ENCODE results near the gene ZNF639. TPM values are rescaled to one million over a fixed set of nuclear protein-coding genes. Genes with fewer than 3 reads are reported as not detected.

ZNF639 gene
- total and polyA plus RNA-seq, 4 donors: 22.5 to 40.0 (median 33.6) TPM

- WGBS, 2 donors: 86 to 88% methylated on average over 1 of the region's 1 CpG
- Histone ChIP-seq H3K9me3 (ENCODE audit: control insufficient read depth, low read length) (no peaks in the 10 kb centered on the region), H3K27me3 (ENCODE audit: control insufficient read depth in 1 of 2, insufficient read depth in 2 of 2, low read length in 1 of 2) (no peaks in the 10 kb centered on the region), H3K4me1 (ENCODE audit: control insufficient read depth in 1 of 2, insufficient read depth in 2 of 2, low read length in 2 of 2) (no peaks in the 10 kb centered on the region), H3K36me3 (ENCODE audit: control insufficient read depth in 1 of 2, insufficient read depth in 2 of 2, low read length in 1 of 2) (peaks cover 6 to 9% of the 10 kb centered on the region in 2 donors), H3K27ac (ENCODE audit: low read depth in 1 of 2, low read length in 2 of 2) (no peak overlapping the region), H3K4me3 (ENCODE audit: low read length in 2 of 2) (no peak overlapping the region)
- DNase-seq (no peak), ATAC-seq (ENCODE audit: low FRiP score) (no peak)
- intact Hi-C loops (cut with DNase I): no loop called here
Measured at GRCh38 chr3:179330438-179330837, 7.6 kb downstream of the ZNF639 start.

GRCh38 chr3:179332240-179332639 lies 9.4 kb downstream of the ZNF639 start:
- 95% methylated on average over 4 of the region's 4 CpGs for WGBS, 2 donors
- H3K27me3 ChIP-seq (ENCODE audit: control insufficient read depth in 1 of 2, insufficient read depth in 2 of 2, low read length in 1 of 2): no peaks in the 10 kb centered on the region
- H3K9me3 ChIP-seq (ENCODE audit: control insufficient read depth, low read length): no peaks in the 10 kb centered on the region
- intact Hi-C loops (cut with DNase I): no loop called here
- peaks cover 6 to 9% of the 10 kb centered on the region in 2 donors for H3K36me3 ChIP-seq (ENCODE audit: control insufficient read depth in 1 of 2, insufficient read depth in 2 of 2, low read length in 1 of 2)
- H3K27ac ChIP-seq (ENCODE audit: low read depth in 1 of 2, low read length in 2 of 2): no peak overlapping the region
- H3K4me1 ChIP-seq (ENCODE audit: control insufficient read depth in 1 of 2, insufficient read depth in 2 of 2, low read length in 2 of 2): no peaks in the 10 kb centered on the region
- no peak for DNase-seq
- ATAC-seq (ENCODE audit: low FRiP score): no peak
- no peak overlapping the region for H3K4me3 ChIP-seq (ENCODE audit: low read length in 2 of 2)

- no peak for ATAC-seq (ENCODE audit: low FRiP score)
- Histone ChIP-seq H3K4me1 (ENCODE audit: control insufficient read depth in 1 of 2, insufficient read depth in 2 of 2, low read length in 2 of 2) (no peaks in the 10 kb centered on the region), H3K27ac (ENCODE audit: low read depth in 1 of 2, low read length in 2 of 2) (no peak overlapping the region), H3K36me3 (ENCODE audit: control insufficient read depth in 1 of 2, insufficient read depth in 2 of 2, low read length in 1 of 2) (peaks cover 6 to 9% of the 10 kb centered on the region in 2 donors), H3K4me3 (ENCODE audit: low read length in 2 of 2) (no peak overlapping the region), H3K9me3 (ENCODE audit: control insufficient read depth, low read length) (no peaks in the 10 kb centered on the region), H3K27me3 (ENCODE audit: control insufficient read depth in 1 of 2, insufficient read depth in 2 of 2, low read length in 1 of 2) (no peaks in the 10 kb centered on the region)
- intact Hi-C loops (cut with DNase I): no loop called here
- 70 to 80% methylated on average over 2 of the region's 2 CpGs for WGBS, 2 donors
- no peak for DNase-seq
Measured at GRCh38 chr3:179333084-179333483, 10.3 kb downstream of the ZNF639 start.

- H3K4me3 ChIP-seq (ENCODE audit: low read length in 2 of 2): no peak overlapping the region
- H3K9me3 ChIP-seq (ENCODE audit: control insufficient read depth, low read length): no peaks in the 10 kb centered on the region
- 2 to 3% methylated on average over 1 of the region's 1 CpG for WGBS, 2 donors
- H3K4me1 ChIP-seq (ENCODE audit: control insufficient read depth in 1 of 2, insufficient read depth in 2 of 2, low read length in 2 of 2): no peaks in the 10 kb centered on the region
- no peak overlapping the region for H3K27ac ChIP-seq (ENCODE audit: low read depth in 1 of 2, low read length in 2 of 2)
- no peaks in the 10 kb centered on the region for H3K27me3 ChIP-seq (ENCODE audit: control insufficient read depth in 1 of 2, insufficient read depth in 2 of 2, low read length in 1 of 2)
- ATAC-seq (ENCODE audit: low FRiP score): no peak
- no peak for DNase-seq
- intact Hi-C loops (cut with DNase I): no loop called here
- peaks cover 4 to 9% of the 10 kb centered on the region in 2 donors for H3K36me3 ChIP-seq (ENCODE audit: control insufficient read depth in 1 of 2, insufficient read depth in 2 of 2, low read length in 1 of 2)
Measured at GRCh38 chr3:179336345-179336929, 13.6 kb downstream of the ZNF639 start.

- DNase-seq (peak; percentile 97), ATAC-seq (ENCODE audit: low FRiP score) (peak; percentile 99)
- H3K9me3 ChIP-seq (ENCODE audit: control insufficient read depth, low read length): no peaks in the 10 kb centered on the region
- peaks cover 0 to 6% of the 10 kb centered on the region in 2 donors for H3K36me3 ChIP-seq (ENCODE audit: control insufficient read depth in 1 of 2, insufficient read depth in 2 of 2, low read length in 1 of 2)
- no peaks in the 10 kb centered on the region for H3K4me1 ChIP-seq (ENCODE audit: control insufficient read depth in 1 of 2, insufficient read depth in 2 of 2, low read length in 2 of 2)
- 0 to 1% methylated on average over 42 to 63 of the region's 63 CpGs for WGBS, 2 donors
- H3K4me3 ChIP-seq (ENCODE audit: low read length in 2 of 2): peak within 1 kb of the TSS; percentile 89 to 94
- intact Hi-C loops (cut with DNase I): loop anchor here in 1 of 2 donors (5.0 kb wide), 1 partner anchor 215 kb away; the partner anchor contains the start of gene ACTL6A
- H3K27me3 ChIP-seq (ENCODE audit: control insufficient read depth in 1 of 2, insufficient read depth in 2 of 2, low read length in 1 of 2): no peaks in the 10 kb centered on the region
- peak within 1 kb of the TSS; percentile 58 to 78 for H3K27ac ChIP-seq (ENCODE audit: low read depth in 1 of 2, low read length in 2 of 2)
Measured at GRCh38 chr3:179347345-179348194, 24.7 kb downstream of the ZNF639 start, which contains the start of gene MFN1. MFN1 (plus strand) TSS chr3:179347709; CDS start chr3:179348852, 1,143 bp downstream.

- intact Hi-C loops (cut with DNase I): loop anchor here in 1 of 2 donors (5.0 kb wide), 1 partner anchor 214 kb away; the partner anchor contains the start of gene ACTL6A
- no peaks in the 10 kb centered on the region for H3K9me3 ChIP-seq (ENCODE audit: control insufficient read depth, low read length)
- DNase-seq: no peak
- no peaks in the 10 kb centered on the region for H3K27me3 ChIP-seq (ENCODE audit: control insufficient read depth in 1 of 2, insufficient read depth in 2 of 2, low read length in 1 of 2)
- no peak for ATAC-seq (ENCODE audit: low FRiP score)
- H3K36me3 ChIP-seq (ENCODE audit: control insufficient read depth in 1 of 2, insufficient read depth in 2 of 2, low read length in 1 of 2): peaks cover 0 to 6% of the 10 kb centered on the region in 2 donors
- H3K4me1 ChIP-seq (ENCODE audit: control insufficient read depth in 1 of 2, insufficient read depth in 2 of 2, low read length in 2 of 2): no peaks in the 10 kb centered on the region
- peak overlapping the region; percentile 40 to 70 for H3K4me3 ChIP-seq (ENCODE audit: low read length in 2 of 2)
- no peak overlapping the region for H3K27ac ChIP-seq (ENCODE audit: low read depth in 1 of 2, low read length in 2 of 2)
- WGBS, 2 donors: 26% methylated on average over 5 of the region's 5 CpGs
Measured at GRCh38 chr3:179348325-179349013, 25.6 kb downstream of the ZNF639 start.

- intact Hi-C loops (cut with DNase I): no loop called here
- H3K36me3 ChIP-seq (ENCODE audit: control insufficient read depth in 1 of 2, insufficient read depth in 2 of 2, low read length in 1 of 2): peaks cover 5 to 6% of the 10 kb centered on the region in 2 donors
- no peak overlapping the region for H3K4me3 ChIP-seq (ENCODE audit: low read length in 2 of 2)
- H3K27me3 ChIP-seq (ENCODE audit: control insufficient read depth in 1 of 2, insufficient read depth in 2 of 2, low read length in 1 of 2): no peaks in the 10 kb centered on the region
- no peak overlapping the region for H3K27ac ChIP-seq (ENCODE audit: low read depth in 1 of 2, low read length in 2 of 2)
- 93 to 100% methylated on average over 1 of the region's 1 CpG for WGBS, 2 donors
- DNase-seq (no peak), ATAC-seq (ENCODE audit: low FRiP score) (no peak)
- H3K4me1 ChIP-seq (ENCODE audit: control insufficient read depth in 1 of 2, insufficient read depth in 2 of 2, low read length in 2 of 2): no peaks in the 10 kb centered on the region
- no peaks in the 10 kb centered on the region for H3K9me3 ChIP-seq (ENCODE audit: control insufficient read depth, low read length)
Measured at GRCh38 chr3:179355996-179356395, 33.2 kb downstream of the ZNF639 start.

- intact Hi-C loops (cut with DNase I): no loop called here
- Histone ChIP-seq H3K4me1 (ENCODE audit: control insufficient read depth in 1 of 2, insufficient read depth in 2 of 2, low read length in 2 of 2) (no peaks in the 10 kb centered on the region), H3K27ac (ENCODE audit: low read depth in 1 of 2, low read length in 2 of 2) (no peak overlapping the region), H3K9me3 (ENCODE audit: control insufficient read depth, low read length) (no peaks in the 10 kb centered on the region), H3K4me3 (ENCODE audit: low read length in 2 of 2) (no peak overlapping the region), H3K27me3 (ENCODE audit: control insufficient read depth in 1 of 2, insufficient read depth in 2 of 2, low read length in 1 of 2) (no peaks in the 10 kb centered on the region), H3K36me3 (ENCODE audit: control insufficient read depth in 1 of 2, insufficient read depth in 2 of 2, low read length in 1 of 2) (peaks cover 0 to 6% of the 10 kb centered on the region in 2 donors)
- 96 to 99% methylated on average over 5 of the region's 5 CpGs for WGBS, 2 donors
- DNase-seq (no peak), ATAC-seq (ENCODE audit: low FRiP score) (no peak)
Measured at GRCh38 chr3:179363332-179363731, 40.5 kb downstream of the ZNF639 start.
